ENCODE measurements around the gene RALGDS.

DNA sequence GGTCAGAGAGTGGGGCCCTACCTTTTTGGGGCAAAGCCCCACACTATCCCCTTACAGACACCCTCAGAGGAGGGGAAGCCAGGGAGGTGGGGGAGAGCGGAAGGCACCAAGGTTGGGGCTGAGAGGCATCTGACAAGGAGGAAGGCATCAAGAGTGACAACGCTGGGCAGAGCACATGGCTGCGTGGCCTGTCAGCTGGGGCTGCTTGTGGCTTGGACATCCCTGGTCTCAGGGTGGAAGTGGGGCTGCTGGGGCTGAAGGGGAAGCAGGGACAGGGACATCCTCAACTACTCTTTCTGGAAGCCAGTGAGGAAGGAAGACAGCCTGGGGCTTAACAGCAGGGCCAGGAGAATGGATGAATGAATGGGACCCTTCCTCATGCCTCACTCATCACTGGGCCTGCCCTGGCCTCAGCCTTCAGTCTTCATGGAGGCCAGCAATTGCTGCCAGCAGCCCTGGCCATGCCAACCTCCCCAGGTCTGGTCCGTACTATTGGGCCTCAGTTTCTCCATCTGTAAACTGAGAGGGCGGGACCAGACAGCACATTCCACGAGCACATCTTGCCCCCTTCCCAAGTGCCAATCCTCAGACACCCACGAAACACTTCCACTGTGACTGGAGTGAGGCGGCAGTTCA is 993 bp upstream of the RALGDS start:
- TF ChIP-seq POLR2A (IDR thresholded peaks at IDR 0.05) = no peak
- TF ChIP-seq, protein P1, sequence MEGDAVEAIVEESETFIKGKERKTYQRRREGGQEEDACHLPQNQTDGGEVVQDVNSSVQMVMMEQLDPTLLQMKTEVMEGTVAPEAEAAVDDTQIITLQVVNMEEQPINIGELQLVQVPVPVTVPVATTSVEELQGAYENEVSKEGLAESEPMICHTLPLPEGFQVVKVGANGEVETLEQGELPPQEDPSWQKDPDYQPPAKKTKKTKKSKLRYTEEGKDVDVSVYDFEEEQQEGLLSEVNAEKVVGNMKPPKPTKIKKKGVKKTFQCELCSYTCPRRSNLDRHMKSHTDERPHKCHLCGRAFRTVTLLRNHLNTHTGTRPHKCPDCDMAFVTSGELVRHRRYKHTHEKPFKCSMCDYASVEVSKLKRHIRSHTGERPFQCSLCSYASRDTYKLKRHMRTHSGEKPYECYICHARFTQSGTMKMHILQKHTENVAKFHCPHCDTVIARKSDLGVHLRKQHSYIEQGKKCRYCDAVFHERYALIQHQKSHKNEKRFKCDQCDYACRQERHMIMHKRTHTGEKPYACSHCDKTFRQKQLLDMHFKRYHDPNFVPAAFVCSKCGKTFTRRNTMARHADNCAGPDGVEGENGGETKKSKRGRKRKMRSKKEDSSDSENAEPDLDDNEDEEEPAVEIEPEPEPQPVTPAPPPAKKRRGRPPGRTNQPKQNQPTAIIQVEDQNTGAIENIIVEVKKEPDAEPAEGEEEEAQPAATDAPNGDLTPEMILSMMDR (IDR thresholded peaks at IDR 0.05) = no peak
